ENCODE measurements around the gene APOL6. TPM values are rescaled to one million over a fixed set of nuclear protein-coding genes. Genes with fewer than 3 reads are reported as not detected.

APOL6 gene
- 0.03 TPM in 1 of 2 replicates, not detected in the other for total RNA-seq (ENCODE audit: low replicate concordance)

- peak; percentile 34 for DNase-seq (ENCODE audit: low spot score)
- H3K4me1 ChIP-seq, result peaks cover 10% of the 10 kb centered on the region
- no peaks in the 10 kb centered on the region for H4K20me1 ChIP-seq (ENCODE audit: low read depth)
- no peaks in the 10 kb centered on the region for H3K36me3 ChIP-seq
- no peaks in the 10 kb centered on the region for H3K9me3 ChIP-seq (ENCODE audit: low read depth)
- H3K79me2 ChIP-seq (ENCODE audit: low read depth), result no peaks in the 10 kb centered on the region
- peak within 1 kb of the TSS; percentile 33 for H3K4me2 ChIP-seq
- no peak within 1 kb of the TSS for H3K4me3 ChIP-seq
- peak within 1 kb of the TSS; percentile 78 for H2AFZ ChIP-seq (replicated peaks)
- no peaks in the 10 kb centered on the region for H3K27me3 ChIP-seq
- peaks cover 2% of the 10 kb centered on the region for H3K27me3 Mint-ChIP-seq (ENCODE audit: insufficient read depth, low read depth)
- H3F3A ChIP-seq (ENCODE audit: low read depth), result peaks cover 8% of the 10 kb centered on the region
- H3K4me3 Mint-ChIP-seq, result peak within 1 kb of the TSS; percentile 67
- H3K27ac ChIP-seq, result no peak within 1 kb of the TSS
- TF ChIP-seq EZH2phosphoT487 (IDR thresholded peaks at IDR 0.05) (no peak), CTCF (IDR thresholded peaks at IDR 0.05) (no peak), EZH2 (IDR thresholded peaks at IDR 0.05) (no peak)
- H3K9ac ChIP-seq, result no peak within 1 kb of the TSS
- peaks cover 4% of the 10 kb centered on the region for H3K9me3 Mint-ChIP-seq
- peak within 1 kb of the TSS; percentile 79 for H3K27ac Mint-ChIP-seq
- no peaks in the 10 kb centered on the region for H3K36me3 Mint-ChIP-seq
- H3K4me1 Mint-ChIP-seq, result peaks cover 11% of the 10 kb centered on the region
Observed at GRCh38 chr22:35648066-35649025, at the start of gene APOL6. TSS of gene APOL6 (plus strand) at chr22:35648446. CDS start at chr22:35656426, 7,980 bp downstream.

GRCh38 chr22:35599364-35599763 is 48.9 kb upstream of the APOL6 start:
- H3K4me3 Mint-ChIP-seq, result no peak overlapping the region
- Histone ChIP-seq H4K20me1 (ENCODE audit: low read depth) (no peaks in the 10 kb centered on the region), H2AFZ (replicated peaks) (no peak overlapping the region), H3K4me3 (no peak overlapping the region), H3F3A (ENCODE audit: low read depth) (peaks cover 11% of the 10 kb centered on the region), H3K4me2 (no peak overlapping the region), H3K27me3 (no peaks in the 10 kb centered on the region), H3K4me1 (peaks cover 1% of the 10 kb centered on the region), H3K9me3 (ENCODE audit: low read depth) (no peaks in the 10 kb centered on the region), H3K9ac (no peak overlapping the region), H3K79me2 (ENCODE audit: low read depth) (no peaks in the 10 kb centered on the region), H3K36me3 (no peaks in the 10 kb centered on the region), H3K27ac (no peak overlapping the region)
- H3K27me3 Mint-ChIP-seq (ENCODE audit: insufficient read depth, low read depth), result peaks cover 12% of the 10 kb centered on the region
- H3K4me1 Mint-ChIP-seq, result peaks cover 2% of the 10 kb centered on the region
- no peak for DNase-seq (ENCODE audit: low spot score)
- no peak for TF ChIP-seq CTCF (IDR thresholded peaks at IDR 0.05)
- no peak for TF ChIP-seq EZH2phosphoT487 (IDR thresholded peaks at IDR 0.05)
- no peak for TF ChIP-seq EZH2 (IDR thresholded peaks at IDR 0.05)
- H3K9me3 Mint-ChIP-seq, result no peaks in the 10 kb centered on the region
- H3K36me3 Mint-ChIP-seq, result no peaks in the 10 kb centered on the region
- H3K27ac Mint-ChIP-seq, result no peak overlapping the region

- TF ChIP-seq EZH2 (IDR thresholded peaks at IDR 0.05) (no peak), CTCF (IDR thresholded peaks at IDR 0.05) (no peak), EZH2phosphoT487 (IDR thresholded peaks at IDR 0.05) (no peak)
- no peaks in the 10 kb centered on the region for H3K27me3 ChIP-seq
- no peaks in the 10 kb centered on the region for H4K20me1 ChIP-seq (ENCODE audit: low read depth)
- no peak overlapping the region for H3K27ac ChIP-seq
- H3K9me3 Mint-ChIP-seq, result no peaks in the 10 kb centered on the region
- no peaks in the 10 kb centered on the region for H3K36me3 Mint-ChIP-seq
- H3K4me1 Mint-ChIP-seq, result peaks cover 12% of the 10 kb centered on the region
- H3K4me3 ChIP-seq, result no peak overlapping the region
- H3K9ac ChIP-seq, result no peak overlapping the region
- H2AFZ ChIP-seq (replicated peaks), result no peak overlapping the region
- H3K27me3 Mint-ChIP-seq (ENCODE audit: insufficient read depth, low read depth), result peaks cover 9% of the 10 kb centered on the region
- H3K4me1 ChIP-seq, result peaks cover 5% of the 10 kb centered on the region
- no peak for DNase-seq (ENCODE audit: low spot score)
- H3K9me3 ChIP-seq (ENCODE audit: low read depth), result no peaks in the 10 kb centered on the region
- no peak overlapping the region for H3K4me2 ChIP-seq
- no peak overlapping the region for H3K4me3 Mint-ChIP-seq
- peaks cover 11% of the 10 kb centered on the region for H3F3A ChIP-seq (ENCODE audit: low read depth)
- H3K79me2 ChIP-seq (ENCODE audit: low read depth), result no peaks in the 10 kb centered on the region
- H3K27ac Mint-ChIP-seq, result no peak overlapping the region
- no peaks in the 10 kb centered on the region for H3K36me3 ChIP-seq
Observed at GRCh38 chr22:35600476-35600875, 47.8 kb upstream of the APOL6 start.
